K562 (cell line): ENCODE results near the gene CCR9. TPM values are rescaled to one million over a fixed set of nuclear protein-coding genes. Genes with fewer than 3 reads are reported as not detected.

Experiments
- BCOR ChIP-seq: fragments of 450-650 bp; IDR thresholded peaks from 2 replicates; pipeline ENCODE4 v1.6.1; 2016
- ELK1 ChIP-seq: sonication (generic); formaldehyde crosslinking; IDR thresholded peaks from 2 replicates; pipeline ENCODE4 v1.8.1; 2022; ENCODE audit warnings: missing genetic modification reagents
- EP300 ChIP-seq: IDR thresholded peaks from 2 replicates; pipeline ENCODE4 v1.6.1; 2012; ENCODE audit warnings: low read length, improper control_type of control experiment
- FOXP4 ChIP-seq: sonication (generic); formaldehyde crosslinking; IDR thresholded peaks from 2 replicates; pipeline ENCODE4 v1.8.0; 2022; ENCODE audit warnings: mild to moderate bottlenecking, missing genetic modification reagents, borderline replicate concordance
- GATA2 ChIP-seq: sonication (generic); formaldehyde crosslinking; IDR thresholded peaks from 2 replicates; pipeline ENCODE4 v1.4.0; 2020; ENCODE audit warnings: mild to moderate bottlenecking, missing genetic modification reagents
- NCOA2 ChIP-seq, 2 experiments: fragments of 450-650 bp; IDR thresholded peaks; 2 replicates each; pipeline ENCODE4 v1.6.1; 2018; ENCODE audit warnings: mild to moderate bottlenecking in 2 of 2, moderate library complexity in 1 of 2; ENCODE audit not compliant: partially characterized antibody in 2 of 2
- NFE2 ChIP-seq: IDR thresholded peaks from 2 replicates; pipeline ENCODE4 v1.6.1; 2014; ENCODE audit warnings: antibody characterized with exemption, low read depth
- PHB2 ChIP-seq: fragments of 450-650 bp; IDR thresholded peaks from 2 replicates; pipeline ENCODE4 v1.6.1; 2017; ENCODE audit warnings: low read depth
- PML ChIP-seq: IDR thresholded peaks from 2 replicates; pipeline ENCODE4 v1.6.1; 2012; ENCODE audit warnings: low read length, inconsistent platforms
- RAD51 ChIP-seq: fragments of 450-650 bp; IDR thresholded peaks from 2 replicates; pipeline ENCODE4 v1.7.1; 2016; ENCODE audit warnings: low read depth, mild to moderate bottlenecking, borderline replicate concordance
- SMC3 ChIP-seq: conservative IDR thresholded peaks from 2 replicates; pipeline ENCODE4 v1.6.1; 2011; ENCODE audit warnings: low read depth, low read length, improper control_type of control experiment; ENCODE audit not compliant: insufficient read depth
- TEAD4 ChIP-seq, 2 experiments: sonication (generic) in 1 of 2; formaldehyde crosslinking in 1 of 2; IDR thresholded peaks; 2 replicates each; pipeline versions ENCODE4 v1.6.1 to v1.8.0; 2012 to 2022; ENCODE audit warnings: borderline replicate concordance in 1 of 2, inconsistent platforms in 1 of 2, low read length in 1 of 2, mild to moderate bottlenecking in 1 of 2, missing genetic modification reagents in 1 of 2
- TFE3 ChIP-seq: fragments of 450-650 bp; formaldehyde crosslinking; IDR thresholded peaks from 2 replicates; pipeline ENCODE4 v1.4.0; 2020; ENCODE audit warnings: mild to moderate bottlenecking, mixed read lengths
- ZBED1 ChIP-seq: IDR thresholded peaks from 2 replicates; pipeline ENCODE4 v1.6.1; 2014
- ZNF431 ChIP-seq: sonication (generic); formaldehyde crosslinking; IDR thresholded peaks from 2 replicates; pipeline ENCODE4 v1.8.0; 2022; ENCODE audit warnings: mild to moderate bottlenecking, missing genetic modification reagents
- polyA plus RNA-seq, 8 experiments: library from polyadenylated mRNA; depleted of rRNA in 4 of 8; stranded (reverse) in 5 of 8; unstranded in 3 of 8; fragments of >200 nt; fragmentation: Nextera tagmentation in 2 of 8; fragmentation: Illumina TruSeq in 1 of 8; extraction: Ambion mirVana in 2 of 8; extraction: Trizol in 1 of 8; gene quantifications; 2 replicates each; pipeline versions ENCODE4 v1.2.1 to v1.2.3, GENCODE V29; 2011 to 2014; ENCODE audit warnings: inconsistent platforms in 1 of 8, missing spikeins in 1 of 8
- total RNA-seq, 7 experiments: library from RNA; depleted of rRNA in 6 of 7; stranded (reverse); fragments of >200 nt in 6 of 7; fragmentation: Illumina TruSeq in 2 of 7; extraction: Trizol in 2 of 7; gene quantifications; 2 replicates each; pipeline versions ENCODE4 v1.2.1 to v1.2.3, GENCODE V29; 2011 to 2021; ENCODE audit warnings: low replicate concordance in 1 of 7
- TF ChIP-seq, protein P1 (sequence below): fragments of 250-450 bp; sonication (Bioruptor Pico); IDR thresholded peaks from 2 replicates; pipeline ENCODE4 v1.4.0; 2020; ENCODE audit warnings: borderline replicate concordance
- TF ChIP-seq, protein P2 (sequence below): fragments of 450-650 bp; IDR thresholded peaks from 2 replicates; pipeline ENCODE4 v1.7.0; 2016; ENCODE audit warnings: borderline replicate concordance
- TF ChIP-seq, protein P3 (sequence below): fragments of 450-650 bp; IDR thresholded peaks from 2 replicates; pipeline ENCODE4 v1.6.1; 2016

CCR9 gene
- total and polyA plus RNA-seq, 9 of the 15 experiments (the other 6 are each of a cell fraction or from before 2014, with no cell fraction given) = not detected

- TF ChIP-seq, protein P1, sequence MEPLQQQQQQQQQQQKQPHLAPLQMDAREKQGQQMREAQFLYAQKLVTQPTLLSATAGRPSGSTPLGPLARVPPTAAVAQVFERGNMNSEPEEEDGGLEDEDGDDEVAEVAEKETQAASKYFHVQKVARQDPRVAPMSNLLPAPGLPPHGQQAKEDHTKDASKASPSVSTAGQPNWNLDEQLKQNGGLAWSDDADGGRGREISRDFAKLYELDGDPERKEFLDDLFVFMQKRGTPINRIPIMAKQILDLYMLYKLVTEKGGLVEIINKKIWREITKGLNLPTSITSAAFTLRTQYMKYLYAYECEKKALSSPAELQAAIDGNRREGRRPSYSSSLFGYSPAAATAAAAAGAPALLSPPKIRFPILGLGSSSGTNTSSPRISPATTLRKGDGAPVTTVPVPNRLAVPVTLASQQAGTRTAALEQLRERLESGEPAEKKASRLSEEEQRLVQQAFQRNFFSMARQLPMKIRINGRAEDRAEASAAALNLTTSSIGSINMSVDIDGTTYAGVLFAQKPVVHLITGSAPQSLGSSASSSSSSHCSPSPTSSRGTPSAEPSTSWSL = no peak
- TF ChIP-seq ELK1 (CRISPR knock-in tag) (no peak), TEAD4 (IDR thresholded peaks at IDR 0.05; ENCODE audit: low read length) (peak; percentile 92), TEAD4 (CRISPR knock-in tag; IDR thresholded peaks at IDR 0.05; ENCODE audit: borderline replicate concordance) (no peak), SMC3 (no peak), TFE3 (CRISPR knock-in tag) (no peak), FOXP4 (CRISPR knock-in tag) (no peak), NFE2 (no peak), ZBED1 (no peak), PHB2 (no peak), EP300 (peak; percentile 82), PML (peak; percentile 80), NCOA2 (IDR thresholded peaks at IDR 0.05; ENCODE audit: partially characterized antibody in 2 of 2) (peak in 1 of 2 experiments; percentile 89), BCOR (peak; percentile 66), ZNF431 (no peak), RAD51 (peak; percentile 5; the same call in 1 of the 2 replicates), GATA2 (peak; percentile 90)
- TF ChIP-seq, protein P2, sequence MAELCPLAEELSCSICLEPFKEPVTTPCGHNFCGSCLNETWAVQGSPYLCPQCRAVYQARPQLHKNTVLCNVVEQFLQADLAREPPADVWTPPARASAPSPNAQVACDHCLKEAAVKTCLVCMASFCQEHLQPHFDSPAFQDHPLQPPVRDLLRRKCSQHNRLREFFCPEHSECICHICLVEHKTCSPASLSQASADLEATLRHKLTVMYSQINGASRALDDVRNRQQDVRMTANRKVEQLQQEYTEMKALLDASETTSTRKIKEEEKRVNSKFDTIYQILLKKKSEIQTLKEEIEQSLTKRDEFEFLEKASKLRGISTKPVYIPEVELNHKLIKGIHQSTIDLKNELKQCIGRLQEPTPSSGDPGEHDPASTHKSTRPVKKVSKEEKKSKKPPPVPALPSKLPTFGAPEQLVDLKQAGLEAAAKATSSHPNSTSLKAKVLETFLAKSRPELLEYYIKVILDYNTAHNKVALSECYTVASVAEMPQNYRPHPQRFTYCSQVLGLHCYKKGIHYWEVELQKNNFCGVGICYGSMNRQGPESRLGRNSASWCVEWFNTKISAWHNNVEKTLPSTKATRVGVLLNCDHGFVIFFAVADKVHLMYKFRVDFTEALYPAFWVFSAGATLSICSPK = no peak
- TF ChIP-seq, protein P3, sequence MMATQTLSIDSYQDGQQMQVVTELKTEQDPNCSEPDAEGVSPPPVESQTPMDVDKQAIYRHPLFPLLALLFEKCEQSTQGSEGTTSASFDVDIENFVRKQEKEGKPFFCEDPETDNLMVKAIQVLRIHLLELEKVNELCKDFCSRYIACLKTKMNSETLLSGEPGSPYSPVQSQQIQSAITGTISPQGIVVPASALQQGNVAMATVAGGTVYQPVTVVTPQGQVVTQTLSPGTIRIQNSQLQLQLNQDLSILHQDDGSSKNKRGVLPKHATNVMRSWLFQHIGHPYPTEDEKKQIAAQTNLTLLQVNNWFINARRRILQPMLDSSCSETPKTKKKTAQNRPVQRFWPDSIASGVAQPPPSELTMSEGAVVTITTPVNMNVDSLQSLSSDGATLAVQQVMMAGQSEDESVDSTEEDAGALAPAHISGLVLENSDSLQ = peak; percentile 55; the same call in 1 of the 2 replicates
Measured at GRCh38 chr3:45858809-45859543, 27.4 kb upstream of the CCR9 start (continued).
